GM18867 (cell line): ENCODE results near the gene KRT35.

Source experiments
- ATAC-seq: cut with Tn5 transposase; IDR thresholded peaks from one replicate; pipeline ENCODE4 v1.9.1; 2021; ENCODE audit warnings: mild to moderate bottlenecking, moderate library complexity; ENCODE audit not compliant: unreplicated experiment

Gene KRT35

GRCh38 chr17:41481036-41481435, at the start of gene KRT35:
KRT35 (minus strand) TSS chr17:41481151; CDS start chr17:41481097, 54 bp downstream.
- ATAC-seq = no peak

- ATAC-seq = no peak
Observed at GRCh38 chr17:41530062-41531048, 49.4 kb upstream of the KRT35 start.

- no peak for ATAC-seq
Observed at GRCh38 chr17:41529491-41529915, 48.6 kb upstream of the KRT35 start.

- ATAC-seq = no peak
Observed at GRCh38 chr17:41528959-41529353, 48.0 kb upstream of the KRT35 start.

GRCh38 chr17:41527063-41528023, 46.4 kb upstream of the KRT35 start:
- ATAC-seq = no peak

GRCh38 chr17:41524261-41524660, 43.3 kb upstream of the KRT35 start:
- no peak for ATAC-seq

- ATAC-seq = no peak
Observed at GRCh38 chr17:41523787-41524186, 42.8 kb upstream of the KRT35 start.

GRCh38 chr17:41523225-41523593, 42.3 kb upstream of the KRT35 start:
- ATAC-seq = no peak

GRCh38 chr17:41522301-41523224, 41.6 kb upstream of the KRT35 start:
- no peak for ATAC-seq

GRCh38 chr17:41521574-41522261, 40.8 kb upstream of the KRT35 start:
- no peak for ATAC-seq

- ATAC-seq = no peak
Observed at GRCh38 chr17:41520821-41521521, 40.0 kb upstream of the KRT35 start.

- ATAC-seq = no peak
Observed at GRCh38 chr17:41519501-41520224, 38.7 kb upstream of the KRT35 start.

- no peak for ATAC-seq
Observed at GRCh38 chr17:41518789-41519449, 38.0 kb upstream of the KRT35 start, which contains the start of gene KRT15. KRT15 (minus strand) TSS chr17:41518890; CDS start chr17:41518827, 63 bp downstream.

- no peak for ATAC-seq
Observed at GRCh38 chr17:41518031-41518430, 37.1 kb upstream of the KRT35 start.

- ATAC-seq = no peak
Observed at GRCh38 chr17:41516830-41517283, 35.9 kb upstream of the KRT35 start.

- ATAC-seq = no peak
Observed at GRCh38 chr17:41516147-41516829, 35.3 kb upstream of the KRT35 start.

- ATAC-seq = no peak
Observed at GRCh38 chr17:41513168-41513547, 32.2 kb upstream of the KRT35 start.
